GM18526 (cell line): ENCODE data around the gene CEBPG.

ENCODE experiments used
- POLR2A ChIP-seq: IDR thresholded peaks from 3 replicates; pipeline ENCODE4 v1.6.1; 2011; ENCODE audit not compliant: insufficient read length; ENCODE audit errors: extremely low read depth

The CEBPG gene

DNA sequence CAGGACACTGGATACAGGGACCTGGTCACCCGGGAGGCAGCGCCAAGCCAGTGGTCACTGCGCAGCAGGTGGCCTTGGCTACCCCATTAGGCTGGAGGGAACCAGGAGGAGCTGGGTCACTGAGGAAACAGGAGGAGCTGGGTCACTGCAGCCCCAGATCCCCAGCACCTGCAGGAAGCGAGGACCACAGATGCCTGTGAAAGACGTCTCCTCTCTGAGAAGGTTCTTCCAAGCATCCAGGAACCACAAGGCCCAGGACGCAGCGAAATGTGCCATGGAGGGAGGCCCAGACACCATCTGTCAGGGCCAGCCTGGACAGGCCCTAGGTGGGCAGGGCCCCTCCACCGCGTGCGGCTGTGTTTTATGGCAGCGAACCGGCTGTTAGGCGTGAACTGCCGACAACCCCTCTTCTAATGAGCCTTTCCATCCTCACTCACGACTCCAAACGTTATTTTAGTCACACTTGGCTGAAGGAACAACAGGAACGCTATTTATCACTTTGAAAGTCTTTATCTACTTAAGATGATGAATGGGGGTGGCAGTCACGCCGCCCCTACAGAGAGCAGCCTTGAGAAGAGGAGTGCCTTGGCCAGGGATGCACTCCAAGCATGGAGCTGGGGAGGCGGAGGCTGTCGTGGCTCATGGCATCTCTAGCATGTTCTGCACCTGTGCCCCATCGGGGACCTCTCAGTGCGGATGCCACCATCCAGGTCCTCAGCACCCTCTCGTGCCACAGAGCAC is 53.3 kb downstream of the CEBPG start:
- TF ChIP-seq POLR2A: no peak

DNA sequence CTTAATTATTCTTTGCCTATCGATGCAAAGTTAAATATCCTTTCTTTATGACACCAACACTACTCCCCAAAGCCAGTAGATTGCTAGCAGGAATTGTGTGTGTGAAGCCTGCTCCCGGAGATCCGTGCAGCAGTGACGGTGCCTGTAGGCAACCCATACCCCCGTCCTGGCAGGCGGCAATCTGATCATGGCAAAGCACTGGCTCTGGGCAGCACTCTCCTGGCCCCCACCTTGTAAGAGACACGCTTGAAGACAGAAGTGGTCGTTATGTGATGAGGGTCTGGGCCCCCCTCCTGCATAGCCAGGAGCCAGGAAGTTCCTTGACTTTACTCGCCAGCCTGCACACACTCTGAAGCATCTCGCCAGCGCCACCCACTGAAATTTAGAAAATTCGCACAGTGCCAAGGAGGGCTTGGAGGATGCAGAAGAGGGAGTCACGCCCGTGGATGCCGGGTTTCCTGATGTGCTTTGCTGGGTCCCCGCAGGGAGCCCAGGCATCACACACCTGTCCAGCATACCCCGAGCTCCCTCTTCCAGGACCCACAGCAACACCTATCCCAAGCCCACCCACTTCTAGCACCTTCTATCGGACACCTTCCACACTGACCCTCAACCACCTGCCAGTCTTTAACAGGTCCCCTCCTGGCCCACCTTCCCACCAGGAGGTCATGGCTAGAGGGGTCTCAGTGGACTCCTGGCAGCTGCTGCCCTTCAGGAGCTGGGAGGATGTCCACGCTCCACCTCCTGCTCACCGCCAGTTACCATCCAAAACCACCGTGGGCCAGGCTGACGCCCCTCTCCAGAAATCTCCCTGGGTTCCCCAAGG is 54.5 kb downstream of the CEBPG start:
- no peak for TF ChIP-seq POLR2A

DNA sequence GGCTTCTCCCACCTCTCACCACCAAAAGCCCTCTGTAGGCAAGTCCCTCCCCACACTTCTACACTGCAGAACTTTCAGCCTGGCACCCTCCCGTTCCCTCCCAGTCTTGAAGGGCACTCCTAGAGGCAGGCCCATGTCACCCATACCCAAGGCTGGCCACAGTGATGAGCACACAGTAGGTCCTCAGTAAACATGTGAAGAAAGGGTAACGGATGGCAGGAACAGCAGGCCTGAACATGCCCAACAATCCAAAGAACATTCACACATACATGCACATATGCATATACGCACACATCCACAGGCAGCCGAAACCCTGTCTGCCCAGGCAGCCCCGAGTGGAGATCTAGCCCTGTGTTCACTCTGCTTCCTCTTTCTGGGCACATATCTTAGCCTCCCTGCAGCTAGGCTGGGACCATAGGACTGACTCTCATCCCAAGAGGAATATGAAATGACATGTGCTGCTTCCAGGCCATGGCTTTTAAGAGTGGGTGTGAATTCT is 55.2 kb downstream of the CEBPG start:
- no peak for TF ChIP-seq POLR2A

DNA sequence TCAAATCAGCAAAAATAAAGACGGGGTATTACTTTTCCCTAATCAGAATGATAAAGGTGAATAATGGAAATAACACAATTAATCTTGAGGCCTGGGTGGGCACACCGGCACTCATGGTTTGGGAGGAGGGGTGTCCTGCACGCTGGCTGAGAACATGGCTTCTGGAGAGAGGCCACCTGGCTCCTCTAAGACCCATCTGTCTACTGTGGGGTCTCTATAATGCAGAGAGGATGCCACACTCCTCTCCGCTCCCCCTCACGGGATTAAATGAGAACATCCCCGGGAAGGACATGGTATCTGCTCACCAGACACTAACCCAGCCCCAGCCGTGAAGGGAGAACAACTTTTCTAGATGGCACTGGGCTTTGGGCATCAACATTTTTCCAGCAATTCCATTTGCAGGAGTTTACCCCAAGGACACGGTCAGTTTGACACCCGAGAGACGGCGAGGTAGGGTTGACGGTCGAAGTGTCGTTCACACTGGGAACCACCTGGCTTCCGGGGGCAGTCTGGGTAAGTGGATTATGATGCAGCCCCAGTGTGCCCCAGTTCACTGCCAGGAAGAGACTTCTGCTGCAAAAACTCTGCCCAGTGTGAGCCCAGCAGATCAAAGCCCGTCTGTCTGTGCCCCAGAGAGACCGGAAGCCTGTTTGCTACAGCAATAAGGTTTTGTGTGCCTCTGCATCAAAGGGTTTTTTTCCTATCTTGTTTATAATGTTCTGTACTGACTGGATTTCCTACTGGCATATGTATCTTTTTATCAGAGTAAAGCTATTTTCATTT is 56.6 kb downstream of the CEBPG start:
- TF ChIP-seq POLR2A: no peak

DNA sequence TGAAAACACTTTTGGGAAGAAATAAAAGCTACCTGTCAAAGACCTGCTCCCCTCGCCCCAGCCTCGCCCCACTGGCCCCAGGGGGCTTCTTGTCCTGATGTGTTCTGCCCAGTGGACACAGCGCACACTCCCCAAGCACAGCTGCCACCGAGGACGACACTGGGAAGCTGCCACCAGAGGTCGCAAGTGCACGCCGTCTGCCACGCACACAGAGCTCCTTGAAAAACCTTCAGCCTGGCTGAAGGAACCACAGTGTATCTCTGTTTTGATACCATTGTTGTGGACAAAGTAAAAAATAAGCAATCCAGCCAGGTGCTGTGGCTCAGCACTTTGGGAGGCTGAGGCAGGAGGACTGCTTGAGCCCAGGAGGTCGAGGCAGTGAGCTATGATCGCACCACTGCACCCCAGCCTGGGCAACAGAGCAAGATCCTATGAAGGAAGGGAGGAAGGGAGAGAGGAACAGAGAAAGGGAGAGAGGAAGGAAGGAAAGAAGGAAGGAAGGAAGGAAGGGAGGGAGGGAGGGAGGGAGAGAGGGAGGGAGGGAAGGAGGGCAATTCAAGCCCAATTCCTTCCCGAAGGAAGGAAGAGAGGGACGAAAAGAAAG is 57.3 kb downstream of the CEBPG start:
- TF ChIP-seq POLR2A: no peak

DNA sequence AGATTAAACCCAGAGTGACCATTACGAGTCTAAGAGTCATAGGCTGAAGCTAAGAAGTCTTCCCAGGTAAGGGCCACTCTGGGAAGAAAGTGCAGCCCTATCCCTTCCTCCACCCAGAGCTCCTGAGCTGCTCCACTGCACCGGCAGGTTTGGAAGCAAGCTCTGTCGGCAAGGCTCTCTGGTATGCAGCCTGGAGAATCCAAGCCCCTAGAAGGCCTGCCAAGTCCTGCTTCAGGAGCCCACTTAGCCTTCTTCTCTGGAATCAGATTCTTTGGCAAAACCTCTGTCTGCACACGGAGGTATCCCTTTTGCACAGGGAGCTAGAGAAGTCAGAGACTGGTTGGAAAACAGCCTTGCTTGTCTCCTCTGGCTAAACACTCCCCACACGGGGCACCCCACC is 58.5 kb downstream of the CEBPG start:
- no peak for TF ChIP-seq POLR2A
